ENCODE data around the gene MANBA.

DNA sequence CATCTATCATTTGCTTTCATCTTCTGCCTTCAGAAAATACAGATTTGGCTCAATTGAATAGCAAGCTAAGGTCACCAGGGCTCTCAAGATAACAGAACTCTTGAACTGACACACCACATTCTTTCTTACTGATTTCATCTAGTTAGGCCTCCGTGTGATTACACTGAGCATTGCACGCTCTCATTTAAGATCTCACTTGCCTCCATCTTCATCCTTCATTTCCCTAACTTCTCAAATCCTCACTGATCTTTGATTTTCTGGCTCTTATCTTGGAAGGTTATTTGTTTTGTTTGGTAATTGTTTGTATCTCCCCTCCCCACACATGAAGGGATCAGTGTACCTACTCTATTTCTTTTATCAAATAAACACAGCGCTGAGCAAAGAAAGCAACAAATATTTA is 47.7 kb downstream of the MANBA start:
- TF ChIP-seq, protein P1, sequence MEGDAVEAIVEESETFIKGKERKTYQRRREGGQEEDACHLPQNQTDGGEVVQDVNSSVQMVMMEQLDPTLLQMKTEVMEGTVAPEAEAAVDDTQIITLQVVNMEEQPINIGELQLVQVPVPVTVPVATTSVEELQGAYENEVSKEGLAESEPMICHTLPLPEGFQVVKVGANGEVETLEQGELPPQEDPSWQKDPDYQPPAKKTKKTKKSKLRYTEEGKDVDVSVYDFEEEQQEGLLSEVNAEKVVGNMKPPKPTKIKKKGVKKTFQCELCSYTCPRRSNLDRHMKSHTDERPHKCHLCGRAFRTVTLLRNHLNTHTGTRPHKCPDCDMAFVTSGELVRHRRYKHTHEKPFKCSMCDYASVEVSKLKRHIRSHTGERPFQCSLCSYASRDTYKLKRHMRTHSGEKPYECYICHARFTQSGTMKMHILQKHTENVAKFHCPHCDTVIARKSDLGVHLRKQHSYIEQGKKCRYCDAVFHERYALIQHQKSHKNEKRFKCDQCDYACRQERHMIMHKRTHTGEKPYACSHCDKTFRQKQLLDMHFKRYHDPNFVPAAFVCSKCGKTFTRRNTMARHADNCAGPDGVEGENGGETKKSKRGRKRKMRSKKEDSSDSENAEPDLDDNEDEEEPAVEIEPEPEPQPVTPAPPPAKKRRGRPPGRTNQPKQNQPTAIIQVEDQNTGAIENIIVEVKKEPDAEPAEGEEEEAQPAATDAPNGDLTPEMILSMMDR (conservative IDR thresholded peaks at IDR 0.05 in 1 of 2, IDR thresholded peaks at IDR 0.05 in 1 of 2; ENCODE audit: extremely low read depth in 1 of 2, insufficient read depth in 1 of 2, low read depth in 1 of 2, low read length in 2 of 2) = no peak
- no peak for TF ChIP-seq EZH2 (IDR thresholded peaks at IDR 0.05; ENCODE audit: borderline replicate concordance, low read length)

All from mammary epithelial cell (primary cell).